HepG2 (cell line): ENCODE results near the gene MTSS2. TPM values are rescaled to one million over a fixed set of nuclear protein-coding genes. Genes with fewer than 3 reads are reported as not detected.

Experiments
- EP300 ChIP-seq, 3 experiments: sonication (generic) in 1 of 3; formaldehyde crosslinking in 1 of 3; IDR thresholded peaks; 2 replicates each; pipeline versions ENCODE4 v1.5.1 to v1.6.1; 2011 to 2020; ENCODE audit warnings: low read depth in 2 of 3, low read length in 2 of 3, borderline replicate concordance in 1 of 3, improper control_type of control experiment in 1 of 3, mild to moderate bottlenecking in 1 of 3, missing genetic modification reagents in 1 of 3, moderate library complexity in 1 of 3
- FOXC1 ChIP-seq: sonication (generic); formaldehyde crosslinking; IDR thresholded peaks from 2 replicates; pipeline ENCODE4 v1.8.0; 2022; ENCODE audit warnings: mild to moderate bottlenecking, missing genetic modification reagents, borderline replicate concordance
- FOXO1 ChIP-seq: sonication (generic); formaldehyde crosslinking; IDR thresholded peaks from 2 replicates; pipeline ENCODE4 v1.4.0; 2020; ENCODE audit warnings: missing genetic modification reagents
- GATAD2A ChIP-seq: IDR thresholded peaks from 2 replicates; pipeline ENCODE4 v1.6.1; 2016
- POLR2G ChIP-seq: fragments of 200-400 bp; formaldehyde crosslinking; IDR thresholded peaks from 2 replicates; pipeline ENCODE4 v1.6.1; 2018; ENCODE audit warnings: mild to moderate bottlenecking, low read depth, low read length, moderate library complexity
- PRPF4 ChIP-seq: fragments of 200-400 bp; formaldehyde crosslinking; IDR thresholded peaks from 2 replicates; pipeline ENCODE4 v1.6.1; 2016; ENCODE audit warnings: low read length, low read depth; ENCODE audit not compliant: poor library complexity, severe bottlenecking
- RNF2 ChIP-seq: fragments of 450-650 bp; conservative IDR thresholded peaks from 2 replicates; pipeline ENCODE4 v1.6.1; 2016; ENCODE audit warnings: low read depth
- ZNF749 ChIP-seq: sonication (generic); formaldehyde crosslinking; IDR thresholded peaks from 2 replicates; pipeline ENCODE4 v1.8.0; 2022; ENCODE audit warnings: mild to moderate bottlenecking, missing genetic modification reagents, moderate library complexity, borderline replicate concordance
- polyA plus RNA-seq, 8 experiments: library from polyadenylated mRNA; depleted of rRNA in 3 of 8; stranded (reverse) in 7 of 8; unstranded in 1 of 8; fragments of >200 nt; fragmentation: Illumina TruSeq in 4 of 8; extraction: Trizol in 4 of 8; gene quantifications; 2 replicates each; pipeline versions ENCODE4 v1.2.1 to v1.2.3, GENCODE V29; 2011 to 2016; ENCODE audit warnings: low read depth in 4 of 8, missing spikeins in 1 of 8, mixed read lengths in 1 of 8; ENCODE audit not compliant: insufficient read depth in 1 of 8
- total RNA-seq, 5 experiments: library from RNA; depleted of rRNA; stranded (reverse); fragments of >200 nt; fragmentation: Illumina TruSeq; extraction: Trizol; gene quantifications; 2 replicates each; pipeline ENCODE4 v1.2.3, GENCODE V29; 2016; ENCODE audit warnings: low read depth in 1 of 5
- TF ChIP-seq, protein P1 (sequence below): sonication (generic); formaldehyde crosslinking; IDR thresholded peaks from 2 replicates; pipeline ENCODE4 v1.5.1; 2020; ENCODE audit warnings: mild to moderate bottlenecking, missing genetic modification reagents, borderline replicate concordance
- TF ChIP-seq, protein P2 (sequence below): sonication (generic); formaldehyde crosslinking; IDR thresholded peaks from 2 replicates; pipeline ENCODE4 v1.5.0; 2020; ENCODE audit warnings: missing genetic modification reagents, mild to moderate bottlenecking, borderline replicate concordance
- TF ChIP-seq, protein P3 (sequence below): sonication (generic); formaldehyde crosslinking; IDR thresholded peaks from 2 replicates; pipeline ENCODE4 v1.5.1; 2020; ENCODE audit warnings: missing genetic modification reagents, mild to moderate bottlenecking, borderline replicate concordance
- TF ChIP-seq, protein P4 (sequence below): sonication (generic); formaldehyde crosslinking; IDR thresholded peaks from 2 replicates; pipeline ENCODE4 v1.8.0; 2022; ENCODE audit warnings: mild to moderate bottlenecking, missing genetic modification reagents, moderate library complexity
- TF ChIP-seq, protein P5 (sequence below): sonication (generic); formaldehyde crosslinking; IDR thresholded peaks from 2 replicates; pipeline ENCODE4 v1.4.0; 2020; ENCODE audit warnings: mild to moderate bottlenecking, missing genetic modification reagents

The MTSS2 gene
- total and polyA plus RNA-seq, 2 of the 13 experiments (the other 11 are each of a cell fraction or from before 2014, with no cell fraction given) = 132 to 242 TPM

- TF ChIP-seq, protein P1, sequence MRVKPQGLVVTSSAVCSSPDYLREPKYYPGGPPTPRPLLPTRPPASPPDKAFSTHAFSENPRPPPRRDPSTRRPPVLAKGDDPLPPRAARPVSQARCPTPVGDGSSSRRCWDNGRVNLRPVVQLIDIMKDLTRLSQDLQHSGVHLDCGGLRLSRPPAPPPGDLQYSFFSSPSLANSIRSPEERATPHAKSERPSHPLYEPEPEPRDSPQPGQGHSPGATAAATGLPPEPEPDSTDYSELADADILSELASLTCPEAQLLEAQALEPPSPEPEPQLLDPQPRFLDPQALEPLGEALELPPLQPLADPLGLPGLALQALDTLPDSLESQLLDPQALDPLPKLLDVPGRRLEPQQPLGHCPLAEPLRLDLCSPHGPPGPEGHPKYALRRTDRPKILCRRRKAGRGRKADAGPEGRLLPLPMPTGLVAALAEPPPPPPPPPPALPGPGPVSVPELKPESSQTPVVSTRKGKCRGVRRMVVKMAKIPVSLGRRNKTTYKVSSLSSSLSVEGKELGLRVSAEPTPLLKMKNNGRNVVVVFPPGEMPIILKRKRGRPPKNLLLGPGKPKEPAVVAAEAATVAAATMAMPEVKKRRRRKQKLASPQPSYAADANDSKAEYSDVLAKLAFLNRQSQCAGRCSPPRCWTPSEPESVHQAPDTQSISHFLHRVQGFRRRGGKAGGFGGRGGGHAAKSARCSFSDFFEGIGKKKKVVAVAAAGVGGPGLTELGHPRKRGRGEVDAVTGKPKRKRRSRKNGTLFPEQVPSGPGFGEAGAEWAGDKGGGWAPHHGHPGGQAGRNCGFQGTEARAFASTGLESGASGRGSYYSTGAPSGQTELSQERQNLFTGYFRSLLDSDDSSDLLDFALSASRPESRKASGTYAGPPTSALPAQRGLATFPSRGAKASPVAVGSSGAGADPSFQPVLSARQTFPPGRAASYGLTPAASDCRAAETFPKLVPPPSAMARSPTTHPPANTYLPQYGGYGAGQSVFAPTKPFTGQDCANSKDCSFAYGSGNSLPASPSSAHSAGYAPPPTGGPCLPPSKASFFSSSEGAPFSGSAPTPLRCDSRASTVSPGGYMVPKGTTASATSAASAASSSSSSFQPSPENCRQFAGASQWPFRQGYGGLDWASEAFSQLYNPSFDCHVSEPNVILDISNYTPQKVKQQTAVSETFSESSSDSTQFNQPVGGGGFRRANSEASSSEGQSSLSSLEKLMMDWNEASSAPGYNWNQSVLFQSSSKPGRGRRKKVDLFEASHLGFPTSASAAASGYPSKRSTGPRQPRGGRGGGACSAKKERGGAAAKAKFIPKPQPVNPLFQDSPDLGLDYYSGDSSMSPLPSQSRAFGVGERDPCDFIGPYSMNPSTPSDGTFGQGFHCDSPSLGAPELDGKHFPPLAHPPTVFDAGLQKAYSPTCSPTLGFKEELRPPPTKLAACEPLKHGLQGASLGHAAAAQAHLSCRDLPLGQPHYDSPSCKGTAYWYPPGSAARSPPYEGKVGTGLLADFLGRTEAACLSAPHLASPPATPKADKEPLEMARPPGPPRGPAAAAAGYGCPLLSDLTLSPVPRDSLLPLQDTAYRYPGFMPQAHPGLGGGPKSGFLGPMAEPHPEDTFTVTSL (CRISPR knock-in tag) = no peak; the same call in 1 of the 2 replicates
- no peak for TF ChIP-seq GATAD2A (CRISPR knock-in tag)
- TF ChIP-seq FOXC1 (CRISPR knock-in tag) = no peak
- TF ChIP-seq, protein P2, sequence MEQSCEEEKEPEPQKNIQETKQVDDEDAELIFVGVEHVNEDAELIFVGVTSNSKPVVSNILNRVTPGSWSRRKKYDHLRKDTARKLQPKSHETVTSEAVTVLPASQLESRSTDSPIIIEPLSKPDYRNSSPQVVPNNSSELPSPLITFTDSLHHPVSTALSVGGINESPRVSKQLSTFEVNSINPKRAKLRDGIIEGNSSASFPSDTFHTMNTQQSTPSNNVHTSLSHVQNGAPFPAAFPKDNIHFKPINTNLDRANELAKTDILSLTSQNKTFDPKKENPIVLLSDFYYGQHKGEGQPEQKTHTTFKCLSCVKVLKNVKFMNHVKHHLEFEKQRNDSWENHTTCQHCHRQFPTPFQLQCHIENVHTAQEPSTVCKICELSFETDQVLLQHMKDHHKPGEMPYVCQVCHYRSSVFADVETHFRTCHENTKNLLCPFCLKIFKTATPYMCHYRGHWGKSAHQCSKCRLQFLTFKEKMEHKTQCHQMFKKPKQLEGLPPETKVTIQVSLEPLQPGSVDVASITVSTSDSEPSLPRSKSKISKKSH (CRISPR knock-in tag) = no peak
- TF ChIP-seq, protein P3, sequence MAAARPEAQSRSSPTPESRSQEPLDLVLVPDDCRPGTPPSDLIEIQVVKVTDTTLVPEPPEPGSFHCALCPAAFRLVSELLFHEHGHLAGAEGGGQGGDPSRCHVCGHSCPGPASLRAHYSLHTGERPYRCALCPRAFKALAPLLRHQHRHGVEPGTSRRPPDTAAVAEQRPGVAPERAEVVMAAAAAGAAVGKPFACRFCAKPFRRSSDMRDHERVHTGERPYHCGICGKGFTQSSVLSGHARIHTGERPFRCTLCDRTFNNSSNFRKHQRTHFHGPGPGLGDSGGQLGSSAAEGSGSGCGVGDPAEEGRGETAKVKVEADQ (CRISPR knock-in tag) = no peak
- TF ChIP-seq POLR2G = no peak
- no peak for TF ChIP-seq RNF2
- TF ChIP-seq EP300 (IDR thresholded peaks at IDR 0.05; ENCODE audit: low read depth in 2 of 2, low read length in 2 of 2) = no peak
- 0 out of 2 replicates have a peak, but pooled peaks have one; percentile 4 for TF ChIP-seq EP300 (CRISPR knock-in tag; IDR thresholded peaks at IDR 0.05; ENCODE audit: borderline replicate concordance)
- peak; percentile 10 for TF ChIP-seq PRPF4
- no peak for TF ChIP-seq ZNF749
- TF ChIP-seq, protein P4, sequence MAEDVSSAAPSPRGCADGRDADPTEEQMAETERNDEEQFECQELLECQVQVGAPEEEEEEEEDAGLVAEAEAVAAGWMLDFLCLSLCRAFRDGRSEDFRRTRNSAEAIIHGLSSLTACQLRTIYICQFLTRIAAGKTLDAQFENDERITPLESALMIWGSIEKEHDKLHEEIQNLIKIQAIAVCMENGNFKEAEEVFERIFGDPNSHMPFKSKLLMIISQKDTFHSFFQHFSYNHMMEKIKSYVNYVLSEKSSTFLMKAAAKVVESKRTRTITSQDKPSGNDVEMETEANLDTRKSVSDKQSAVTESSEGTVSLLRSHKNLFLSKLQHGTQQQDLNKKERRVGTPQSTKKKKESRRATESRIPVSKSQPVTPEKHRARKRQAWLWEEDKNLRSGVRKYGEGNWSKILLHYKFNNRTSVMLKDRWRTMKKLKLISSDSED (CRISPR knock-in tag) = no peak
- no peak for TF ChIP-seq FOXO1 (CRISPR knock-in tag)
- TF ChIP-seq, protein P5, sequence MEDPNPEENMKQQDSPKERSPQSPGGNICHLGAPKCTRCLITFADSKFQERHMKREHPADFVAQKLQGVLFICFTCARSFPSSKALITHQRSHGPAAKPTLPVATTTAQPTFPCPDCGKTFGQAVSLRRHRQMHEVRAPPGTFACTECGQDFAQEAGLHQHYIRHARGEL (CRISPR knock-in tag) = 0 out of 2 replicates have a peak, but pooled peaks have one; percentile 27
Observed at GRCh38 chr16:70710422-70711210, 24.8 kb upstream of the MTSS2 start (continued).
